ENCODE results near the gene MMP1.
A peak's percentile ranks its signal among the peaks of the same experiment; 100 is the strongest.

MMP1 gene

GRCh38 chr11:102798012-102798746 is at the start of gene MMP1:
TSS of gene MMP1 (minus strand) at chr11:102798160. CDS start at chr11:102798092, 68 bp downstream.
- DNase-seq, result no peak

GRCh38 chr11:102846292-102846691 is 48.3 kb upstream of the MMP1 start:
- no peak for DNase-seq

DNA sequence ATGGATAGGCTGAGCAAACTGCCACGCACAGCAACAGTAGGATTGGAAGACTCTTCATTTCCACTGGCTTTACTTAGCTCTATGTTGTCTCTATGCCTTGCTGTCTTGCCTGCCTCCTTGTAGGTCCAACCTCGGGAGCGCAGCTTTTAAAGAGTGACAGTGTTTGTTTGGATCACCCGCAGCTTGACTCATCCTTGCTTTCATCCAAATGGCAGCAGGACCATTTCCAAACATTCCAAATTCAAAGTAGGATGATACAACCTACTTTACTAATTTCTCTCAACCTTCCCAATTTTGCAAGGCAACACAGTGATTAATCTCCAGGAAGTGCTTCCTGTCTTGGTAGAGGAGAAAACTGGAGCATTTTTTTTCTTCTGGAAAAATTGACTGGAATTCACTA is 45.5 kb upstream of the MMP1 start, which contains the start of gene MMP3:
MMP3 (minus strand) TSS at position 121 of the 400 bp plus-strand sequence; CDS start at position 58, 63 bp downstream.
- DNase-seq, result no peak

- DNase-seq, result no peak
These were observed 45.0 kb upstream of the MMP1 start for GRCh38 chr11:102842930-102843329.

DNA sequence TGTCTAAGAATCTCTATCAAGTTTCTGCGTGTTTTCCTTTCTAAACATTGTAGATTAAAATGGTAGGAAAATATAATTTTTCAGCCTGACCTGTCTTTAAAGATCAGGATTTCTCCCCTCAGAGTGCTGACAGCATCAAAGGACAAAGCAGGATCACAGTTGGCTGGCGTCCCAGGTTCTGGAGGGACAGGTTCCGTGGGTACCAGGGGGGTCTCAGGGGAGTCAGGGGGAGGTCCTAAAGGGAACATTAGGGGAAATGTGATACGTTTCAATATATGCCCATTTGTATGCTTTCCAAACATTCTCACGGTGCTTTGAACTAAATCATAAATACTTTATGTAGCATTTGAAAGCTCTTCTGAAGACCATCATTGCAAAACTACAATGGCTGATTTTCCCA is 42.1 kb upstream of the MMP1 start:
- DNase-seq, result no peak

GRCh38 chr11:102837646-102838045 is 39.7 kb upstream of the MMP1 start:
- peak; percentile 17 to 62 for DNase-seq

DNA sequence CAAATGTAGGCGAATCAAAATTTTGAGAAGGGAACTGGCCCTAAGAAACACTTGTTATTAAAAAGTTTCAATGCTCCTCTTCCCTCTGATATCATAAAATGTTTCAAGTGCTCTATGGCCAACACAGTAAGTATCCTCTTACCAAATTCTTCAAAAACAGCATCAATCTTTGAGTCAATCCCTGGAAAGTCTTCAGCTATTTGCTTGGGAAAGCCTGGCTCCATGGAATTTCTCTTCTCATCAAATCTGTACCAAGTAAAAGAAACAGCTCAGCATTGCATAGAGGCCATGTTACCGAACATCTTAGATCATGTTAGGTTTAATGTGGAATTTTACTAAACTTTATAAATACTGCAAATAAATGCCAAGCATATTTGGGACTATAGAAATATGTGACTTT is 39.2 kb upstream of the MMP1 start:
- no peak for DNase-seq

DNA sequence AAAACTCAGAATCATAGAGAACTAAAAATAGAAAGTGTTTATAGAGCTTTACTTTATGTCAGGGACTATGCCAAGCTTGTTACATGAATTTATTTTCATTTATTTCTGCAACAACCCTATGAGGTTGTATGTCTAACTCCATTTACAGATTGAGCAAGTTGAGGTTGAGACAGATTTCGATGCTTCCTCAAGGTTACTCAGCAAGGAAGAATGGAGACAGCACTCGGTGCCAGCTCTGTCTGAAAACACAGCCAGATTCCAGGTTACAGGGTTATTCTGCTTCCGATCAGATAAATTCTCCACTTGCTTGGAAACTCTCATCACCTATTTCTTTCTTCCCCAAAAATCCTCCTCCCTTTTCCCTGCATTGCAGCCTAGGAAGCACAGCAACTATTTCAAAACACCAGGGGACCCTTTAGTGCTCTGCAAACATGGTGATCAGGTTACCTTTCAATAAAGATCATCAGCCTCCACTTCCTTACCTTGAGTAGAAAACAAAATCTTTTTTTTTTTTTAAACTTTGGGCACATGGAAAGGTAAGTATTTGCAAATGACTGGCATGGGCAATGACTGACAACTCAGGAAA is 38.4 kb upstream of the MMP1 start:
- DNase-seq, result peak in 1 of 2 experiments; percentile 30

DNA sequence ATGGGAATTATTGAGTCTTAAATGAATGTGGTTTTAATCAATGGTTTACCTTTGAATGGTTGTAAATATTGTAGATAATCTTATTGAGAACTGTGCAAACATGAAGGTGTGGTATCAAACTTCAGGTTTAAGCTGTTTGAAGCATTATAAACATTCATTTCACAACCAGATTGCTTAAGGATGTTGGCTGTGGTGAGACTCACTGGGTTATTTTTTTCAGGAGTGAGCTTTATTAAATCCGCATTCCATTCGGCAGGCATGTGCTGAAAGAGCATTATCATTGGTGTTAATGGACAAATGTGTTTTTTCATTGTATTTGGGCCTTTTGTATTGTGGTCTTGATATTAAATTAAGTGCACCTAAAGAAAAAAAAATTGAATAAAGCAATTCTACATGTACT is 35.8 kb upstream of the MMP1 start:
- no peak for DNase-seq

- DNase-seq, result no peak
These were observed 34.7 kb upstream of the MMP1 start for GRCh38 chr11:102832612-102833011.

GRCh38 chr11:102831489-102832440 is 33.8 kb upstream of the MMP1 start:
- no peak for DNase-seq

DNA sequence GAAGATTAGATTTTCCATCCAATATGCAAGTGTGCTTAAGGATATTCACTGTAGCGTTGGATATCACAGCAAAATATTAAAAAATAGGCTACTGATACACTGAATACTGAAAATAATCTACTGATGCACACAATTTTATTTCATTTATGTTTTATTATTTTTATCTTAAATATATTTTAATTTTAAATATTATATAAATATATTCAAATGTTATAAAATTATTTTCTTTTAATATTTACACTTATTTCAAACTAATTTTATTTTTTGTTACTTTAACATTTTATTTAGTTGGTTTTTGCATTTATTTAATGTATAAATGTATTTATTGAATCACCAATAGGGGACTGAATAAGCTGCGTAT is 33.1 kb upstream of the MMP1 start:
- DNase-seq, result no peak

DNA sequence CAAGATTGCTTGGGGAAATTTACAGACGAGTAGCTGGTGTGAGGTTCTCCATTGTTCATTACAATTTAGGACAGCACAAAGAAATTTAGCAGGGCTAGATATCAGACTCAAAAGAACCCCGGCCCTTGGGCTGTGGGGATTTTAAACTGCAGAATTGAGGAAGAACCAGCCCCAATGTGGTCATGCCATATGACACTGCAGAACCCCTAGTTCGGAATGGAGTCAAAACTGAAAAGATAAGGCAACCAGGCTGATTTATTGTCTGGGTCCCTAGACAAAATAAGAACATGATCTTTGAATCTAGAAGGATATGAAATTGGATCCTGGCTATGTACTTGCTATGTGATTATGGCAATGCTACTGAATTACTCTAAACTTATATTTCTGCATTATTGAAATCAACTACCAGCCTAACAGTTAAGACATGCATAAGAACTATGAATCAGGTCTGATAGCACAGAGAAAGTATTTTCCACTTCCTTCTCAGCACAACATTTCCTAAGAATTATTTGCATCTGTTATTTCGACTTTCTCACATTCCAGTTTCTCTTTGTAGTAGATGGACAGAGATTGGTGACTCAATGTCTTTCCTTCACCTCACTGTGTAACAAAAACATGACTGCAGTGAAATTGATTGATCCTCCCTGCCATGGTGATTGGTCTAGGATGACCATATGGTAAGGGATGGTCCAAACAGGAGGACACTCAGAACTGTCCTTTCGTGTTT is 32.2 kb upstream of the MMP1 start:
- DNase-seq, result no peak

DNA sequence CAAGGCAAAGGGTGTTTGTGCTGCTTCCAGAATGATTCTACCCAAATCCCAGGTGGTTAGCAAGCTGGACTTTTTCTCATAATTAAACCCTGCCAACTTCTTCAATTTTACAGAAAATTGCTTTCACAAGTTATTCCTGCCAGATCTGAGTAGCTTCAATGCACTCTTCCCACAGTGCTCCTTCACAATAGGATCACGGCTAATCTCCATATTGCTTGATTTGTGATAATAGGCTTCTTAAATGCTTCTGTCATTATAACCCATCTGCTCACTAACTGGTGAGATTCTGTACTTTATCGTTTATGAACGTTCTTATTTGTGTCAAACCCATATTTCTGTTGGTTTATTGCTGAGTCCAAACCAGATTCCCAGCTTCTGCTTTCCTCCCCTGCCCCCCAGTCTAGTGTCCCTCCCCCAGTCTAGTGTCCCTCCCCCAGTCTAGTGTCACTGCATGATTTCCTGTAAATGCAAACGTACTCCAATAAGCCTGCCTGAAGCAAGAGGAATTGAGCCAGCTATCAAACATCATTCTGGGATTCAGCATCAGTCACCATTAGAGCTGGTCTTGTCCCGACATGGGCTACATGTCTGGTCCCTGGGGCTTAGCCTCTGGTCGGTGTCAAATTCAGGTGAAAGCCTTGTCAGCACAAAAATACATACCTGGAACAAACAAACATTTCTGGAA is 31.5 kb upstream of the MMP1 start:
- peak; percentile 16 to 69 for DNase-seq

DNA sequence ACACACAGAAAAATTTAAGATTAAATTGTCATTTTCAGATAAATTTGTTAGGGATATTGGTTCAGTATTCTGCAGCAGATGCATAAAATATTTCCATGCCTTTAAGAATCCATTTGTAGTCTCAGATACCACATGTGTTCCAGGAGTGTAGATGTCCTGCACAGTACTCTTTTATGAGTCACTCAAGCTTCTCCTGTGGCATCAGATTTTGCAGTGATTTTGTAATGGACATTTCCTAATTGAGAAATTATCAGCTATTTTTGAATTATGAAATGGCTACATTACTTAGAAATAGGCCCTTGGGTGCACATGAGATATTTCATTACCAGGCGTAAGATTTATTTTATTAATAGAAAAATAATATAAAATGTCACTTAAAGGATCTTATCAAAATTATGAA is 26.6 kb upstream of the MMP1 start:
- DNase-seq, result no peak

DNA sequence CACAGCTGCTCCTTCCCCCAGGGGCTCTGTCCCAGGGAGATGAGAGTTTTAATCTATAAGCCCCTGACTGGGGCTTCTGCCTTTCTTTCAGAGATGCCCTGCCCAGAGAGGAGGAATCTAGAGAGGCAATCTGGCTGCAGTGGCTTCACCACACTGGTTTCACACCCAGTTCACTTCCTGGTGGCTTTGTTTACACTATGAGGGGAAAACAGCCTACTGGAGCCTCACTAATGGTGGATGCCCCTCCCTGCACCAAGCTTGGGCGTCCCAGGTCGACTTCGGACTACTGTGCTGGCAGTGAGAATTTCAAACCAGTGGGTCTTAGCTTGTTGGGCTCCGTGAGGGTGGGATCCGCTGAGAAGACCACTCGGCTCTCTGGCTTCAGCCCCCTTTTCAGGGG is 21.5 kb upstream of the MMP1 start:
- no peak for DNase-seq

DNA sequence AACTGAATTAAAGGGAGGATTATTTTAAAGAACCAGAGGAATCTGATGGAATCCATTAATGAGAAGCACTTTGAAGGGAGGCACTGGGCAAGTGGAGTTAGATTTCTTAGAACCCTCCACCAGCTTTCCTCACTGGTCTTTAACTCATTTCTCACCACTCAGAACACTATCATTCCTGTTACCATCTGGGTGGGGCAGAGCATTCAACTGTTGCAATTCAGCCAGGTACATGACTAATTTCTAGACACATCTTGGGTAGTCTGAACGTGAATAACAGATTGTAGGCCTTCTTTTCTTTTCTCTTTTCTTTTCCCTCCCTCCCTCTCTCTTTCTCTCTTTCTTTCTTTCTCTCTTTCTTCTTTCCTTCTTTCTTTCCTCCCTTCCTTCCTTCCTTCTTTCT is 15.5 kb upstream of the MMP1 start:
- no peak for DNase-seq

DNA sequence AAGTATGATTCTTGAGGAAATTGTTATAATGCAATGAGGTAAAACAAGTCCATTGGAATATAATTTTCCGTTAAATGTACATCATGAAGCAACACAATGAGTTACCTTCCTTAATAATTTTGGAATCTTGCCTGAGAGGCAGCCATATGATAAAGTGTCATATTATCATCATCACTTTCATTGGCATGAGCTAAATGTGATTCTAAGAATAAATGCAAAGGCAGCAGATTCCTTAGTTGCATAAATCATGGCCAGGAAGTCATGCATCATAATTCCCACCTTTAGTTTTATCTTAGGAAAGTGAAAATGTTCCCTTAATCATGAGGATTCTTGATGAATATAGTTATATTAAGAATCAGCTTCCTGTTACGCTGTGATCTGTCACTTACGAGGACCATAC is 14.2 kb upstream of the MMP1 start:
- DNase-seq, result no peak

GRCh38 chr11:102810950-102811660 is 13.1 kb upstream of the MMP1 start:
- peak; percentile 10 to 23 for DNase-seq

DNA sequence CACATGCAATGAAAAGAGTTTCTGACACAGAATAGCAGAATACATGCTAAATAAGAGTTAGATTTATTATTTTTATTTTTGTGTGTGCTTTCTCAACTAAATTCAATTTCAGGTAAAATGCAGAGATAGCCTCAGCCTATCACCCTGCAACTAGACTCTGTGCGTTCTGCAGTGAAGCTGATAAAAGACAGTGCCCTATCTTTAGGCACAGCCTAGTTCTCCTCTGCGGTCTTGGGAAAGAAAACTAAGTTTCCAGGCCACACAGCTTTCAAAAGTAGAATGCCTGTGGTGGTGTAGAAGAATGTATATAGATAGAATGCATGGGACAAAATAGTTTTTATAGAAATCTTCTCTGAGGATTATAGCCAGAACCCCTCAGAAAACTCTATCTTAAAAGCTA is 12.0 kb upstream of the MMP1 start:
- DNase-seq, result no peak

GRCh38 chr11:102807921-102808320 is 10.0 kb upstream of the MMP1 start:
- DNase-seq, result no peak

- no peak for DNase-seq
These were observed 8.3 kb upstream of the MMP1 start for GRCh38 chr11:102806296-102806695.

All from NCI-H524 (cell line).